ENCODE measurements around the gene BEND6.
"Not testable (repeated sequence)": the region's sequence is repeated elsewhere in the genome, so short reads cannot be mapped to it uniquely, and the experiment has no call there.

GRCh38 chr6:57047859-57048258, 93.0 kb downstream of the BEND6 start:
- not testable (repeated sequence) for TF ChIP-seq CTCF (IDR thresholded peaks at IDR 0.05; ENCODE audit: low read depth, low read length, poor library complexity, severe bottlenecking); EZH2phosphoT487 (IDR thresholded peaks at IDR 0.05; ENCODE audit: borderline replicate concordance, low read length)

Data from DOHH2 (cell line).